OCI-LY3 (cell line): ENCODE measurements around the gene FAM131A.

ENCODE experiments used
- EZH2phosphoT487 ChIP-seq: fragments of 200-600 bp; shearing (Covaris generic); IDR thresholded peaks from 2 replicates; pipeline ENCODE4 v1.6.1; 2018; ENCODE audit warnings: antibody characterized with exemption, mixed run types, low read depth
- TF ChIP-seq, protein P1 (sequence below): fragments of 200-600, 300-600 bp; sonication (generic); IDR thresholded peaks from 2 replicates; pipeline ENCODE4 v1.5.1; 2014; ENCODE audit warnings: antibody characterized with exemption, low read length, low read depth

GRCh38 chr3:184354121-184354728, 16.8 kb downstream of the FAM131A start:
- TF ChIP-seq, protein P1, sequence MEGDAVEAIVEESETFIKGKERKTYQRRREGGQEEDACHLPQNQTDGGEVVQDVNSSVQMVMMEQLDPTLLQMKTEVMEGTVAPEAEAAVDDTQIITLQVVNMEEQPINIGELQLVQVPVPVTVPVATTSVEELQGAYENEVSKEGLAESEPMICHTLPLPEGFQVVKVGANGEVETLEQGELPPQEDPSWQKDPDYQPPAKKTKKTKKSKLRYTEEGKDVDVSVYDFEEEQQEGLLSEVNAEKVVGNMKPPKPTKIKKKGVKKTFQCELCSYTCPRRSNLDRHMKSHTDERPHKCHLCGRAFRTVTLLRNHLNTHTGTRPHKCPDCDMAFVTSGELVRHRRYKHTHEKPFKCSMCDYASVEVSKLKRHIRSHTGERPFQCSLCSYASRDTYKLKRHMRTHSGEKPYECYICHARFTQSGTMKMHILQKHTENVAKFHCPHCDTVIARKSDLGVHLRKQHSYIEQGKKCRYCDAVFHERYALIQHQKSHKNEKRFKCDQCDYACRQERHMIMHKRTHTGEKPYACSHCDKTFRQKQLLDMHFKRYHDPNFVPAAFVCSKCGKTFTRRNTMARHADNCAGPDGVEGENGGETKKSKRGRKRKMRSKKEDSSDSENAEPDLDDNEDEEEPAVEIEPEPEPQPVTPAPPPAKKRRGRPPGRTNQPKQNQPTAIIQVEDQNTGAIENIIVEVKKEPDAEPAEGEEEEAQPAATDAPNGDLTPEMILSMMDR, result peak; percentile 74
- no peak for TF ChIP-seq EZH2phosphoT487
